ENCODE results near the gene NRP1. TPM values are rescaled to one million over a fixed set of nuclear protein-coding genes. Genes with fewer than 3 reads are reported as not detected.

NRP1 gene
- total RNA-seq, 1 donor from 2014 or later, result 208 TPM

GRCh38 chr10:33129141-33129995 is 205.1 kb downstream of the NRP1 start:
- Mint-ChIP-seq H3K4me3 (ENCODE audit: unreplicated experiment) (no peak overlapping the region), H3K9me3 (ENCODE audit: unreplicated experiment) (no peaks in the 10 kb centered on the region), H3K27ac (ENCODE audit: unreplicated experiment) (peak overlapping the region; percentile 63), H3K4me1 (ENCODE audit: unreplicated experiment) (peaks cover 33% of the 10 kb centered on the region), H3K36me3 (ENCODE audit: unreplicated experiment) (no peaks in the 10 kb centered on the region), H3K27me3 (ENCODE audit: unreplicated experiment) (no peaks in the 10 kb centered on the region)
- no peak for DNase-seq (ENCODE audit: extremely low spot score, unreplicated experiment)
- no peak for TF ChIP-seq CTCF (IDR thresholded peaks at IDR 0.05)

- no peaks in the 10 kb centered on the region for H3K36me3 Mint-ChIP-seq (ENCODE audit: unreplicated experiment)
- TF ChIP-seq CTCF (IDR thresholded peaks at IDR 0.05), result no peak
- H3K27ac Mint-ChIP-seq (ENCODE audit: unreplicated experiment), result no peak overlapping the region
- H3K27me3 Mint-ChIP-seq (ENCODE audit: unreplicated experiment), result no peaks in the 10 kb centered on the region
- no peaks in the 10 kb centered on the region for H3K9me3 Mint-ChIP-seq (ENCODE audit: unreplicated experiment)
- H3K4me3 Mint-ChIP-seq (ENCODE audit: unreplicated experiment), result no peak overlapping the region
- peaks cover 31% of the 10 kb centered on the region for H3K4me1 Mint-ChIP-seq (ENCODE audit: unreplicated experiment)
- DNase-seq (ENCODE audit: extremely low spot score, unreplicated experiment), result no peak
Observed at GRCh38 chr10:33127622-33128021, 206.8 kb downstream of the NRP1 start.

Measured in osteocyte (in vitro differentiated cells).